ENCODE data around the gene CCDC158.

Gene CCDC158

DNA sequence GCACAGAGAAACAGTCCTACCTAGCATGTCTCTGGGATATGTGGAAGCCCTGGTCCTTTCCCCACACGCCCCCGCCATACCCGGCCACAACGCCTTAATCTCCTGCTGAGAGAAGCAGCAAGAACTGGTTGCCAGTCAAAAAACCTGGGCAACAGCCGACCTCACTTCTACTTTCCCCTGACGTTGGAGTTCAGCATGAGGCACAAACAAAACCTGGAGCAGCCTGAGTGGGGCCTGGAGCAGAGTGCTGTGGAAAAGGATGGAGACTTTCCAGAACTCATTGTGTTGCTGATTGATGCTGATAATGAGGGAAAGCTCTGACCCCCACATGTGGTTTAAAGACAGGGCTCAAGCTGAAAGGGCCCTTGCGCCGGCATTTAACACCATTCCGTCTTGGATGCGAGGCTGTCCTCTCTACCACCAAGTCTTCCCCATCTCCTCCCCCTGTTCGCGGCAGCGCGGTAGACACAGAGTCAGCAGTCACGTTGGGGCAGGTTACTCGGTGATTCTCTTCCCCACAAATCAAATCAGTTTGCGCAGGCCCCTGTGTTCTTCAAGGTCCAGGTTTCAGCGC is 666 bp downstream of the CCDC158 start:
- DNase-seq (ENCODE audit: extremely low spot score): no peak
- TF ChIP-seq, protein P1, sequence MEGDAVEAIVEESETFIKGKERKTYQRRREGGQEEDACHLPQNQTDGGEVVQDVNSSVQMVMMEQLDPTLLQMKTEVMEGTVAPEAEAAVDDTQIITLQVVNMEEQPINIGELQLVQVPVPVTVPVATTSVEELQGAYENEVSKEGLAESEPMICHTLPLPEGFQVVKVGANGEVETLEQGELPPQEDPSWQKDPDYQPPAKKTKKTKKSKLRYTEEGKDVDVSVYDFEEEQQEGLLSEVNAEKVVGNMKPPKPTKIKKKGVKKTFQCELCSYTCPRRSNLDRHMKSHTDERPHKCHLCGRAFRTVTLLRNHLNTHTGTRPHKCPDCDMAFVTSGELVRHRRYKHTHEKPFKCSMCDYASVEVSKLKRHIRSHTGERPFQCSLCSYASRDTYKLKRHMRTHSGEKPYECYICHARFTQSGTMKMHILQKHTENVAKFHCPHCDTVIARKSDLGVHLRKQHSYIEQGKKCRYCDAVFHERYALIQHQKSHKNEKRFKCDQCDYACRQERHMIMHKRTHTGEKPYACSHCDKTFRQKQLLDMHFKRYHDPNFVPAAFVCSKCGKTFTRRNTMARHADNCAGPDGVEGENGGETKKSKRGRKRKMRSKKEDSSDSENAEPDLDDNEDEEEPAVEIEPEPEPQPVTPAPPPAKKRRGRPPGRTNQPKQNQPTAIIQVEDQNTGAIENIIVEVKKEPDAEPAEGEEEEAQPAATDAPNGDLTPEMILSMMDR (IDR thresholded peaks at IDR 0.05; ENCODE audit: control extremely low read depth, extremely low read depth, low read depth, missing control alignments): no peak
- ChIA-PET CTCF (interaction anchor here (1.0 to 2.0 kb wide), 3 partner anchors 9 to 241 kb away, joined by 3 to 5 read pairs (median 5); no protein-coding TSS in a partner anchor), POLR2A (interaction anchor here (0.6 kb wide), 1 partner anchor 737 kb away, joined by 3 read pairs; no protein-coding TSS in a partner anchor)

DNA sequence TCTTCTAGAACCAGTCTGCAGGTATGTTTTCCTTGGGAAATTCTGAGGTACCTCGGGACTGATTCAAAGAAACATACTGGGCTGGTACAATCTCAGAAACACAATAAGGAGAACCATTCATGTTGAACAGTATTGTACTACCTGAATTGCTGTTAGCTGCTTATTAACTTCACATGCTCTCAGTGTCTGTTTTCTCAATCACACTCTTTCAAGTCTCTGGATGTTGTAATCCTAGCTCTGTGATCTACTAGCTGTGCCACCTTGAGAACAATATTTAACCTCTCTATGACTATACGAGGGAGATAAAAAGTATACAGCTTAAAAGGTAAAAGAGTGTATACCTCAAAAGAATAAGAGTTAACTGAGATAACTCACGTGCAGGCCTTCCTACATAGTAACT is 10.3 kb downstream of the CCDC158 start:
- ChIA-PET POLR2A (no interaction called here), CTCF (no interaction called here)
- DNase-seq (ENCODE audit: extremely low spot score): no peak
- TF ChIP-seq, protein P1 (IDR thresholded peaks at IDR 0.05; ENCODE audit: control extremely low read depth, extremely low read depth, low read depth, missing control alignments): no peak

DNA sequence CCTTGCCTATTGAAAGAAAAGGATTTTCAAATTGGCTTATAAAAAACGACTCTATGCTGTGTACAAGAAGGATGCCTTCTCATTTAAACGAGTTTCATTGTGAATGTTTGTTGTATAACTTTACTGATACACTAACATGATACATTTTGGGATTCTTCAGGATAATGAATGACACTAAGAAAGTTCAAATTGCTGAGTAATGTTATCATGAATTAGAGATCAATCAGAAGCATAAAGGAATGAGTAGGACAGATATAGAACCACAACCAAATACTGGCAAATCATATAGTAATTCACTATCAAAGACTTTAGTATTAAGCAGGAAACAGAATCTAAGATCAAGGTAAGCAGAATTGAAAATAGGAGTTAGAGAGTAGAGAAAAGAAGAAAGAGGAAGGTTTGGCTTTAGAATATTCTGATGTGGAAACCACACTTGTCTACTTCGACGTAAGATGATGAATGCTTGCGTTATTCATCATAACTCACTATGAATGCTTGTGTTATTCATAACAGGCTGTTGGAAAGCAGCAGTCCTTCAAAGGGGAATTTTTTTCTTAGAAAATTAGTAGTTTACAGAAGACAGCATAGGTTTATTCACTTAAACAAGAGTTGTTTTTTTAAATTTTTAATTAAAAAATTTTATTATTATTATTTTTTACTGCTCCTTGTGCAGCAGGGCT is 13.4 kb downstream of the CCDC158 start:
- TF ChIP-seq, protein P1 (IDR thresholded peaks at IDR 0.05; ENCODE audit: control extremely low read depth, extremely low read depth, low read depth, missing control alignments): no peak
- ChIA-PET CTCF (no interaction called here), POLR2A (no interaction called here)
- no peak for DNase-seq (ENCODE audit: extremely low spot score)

DNA sequence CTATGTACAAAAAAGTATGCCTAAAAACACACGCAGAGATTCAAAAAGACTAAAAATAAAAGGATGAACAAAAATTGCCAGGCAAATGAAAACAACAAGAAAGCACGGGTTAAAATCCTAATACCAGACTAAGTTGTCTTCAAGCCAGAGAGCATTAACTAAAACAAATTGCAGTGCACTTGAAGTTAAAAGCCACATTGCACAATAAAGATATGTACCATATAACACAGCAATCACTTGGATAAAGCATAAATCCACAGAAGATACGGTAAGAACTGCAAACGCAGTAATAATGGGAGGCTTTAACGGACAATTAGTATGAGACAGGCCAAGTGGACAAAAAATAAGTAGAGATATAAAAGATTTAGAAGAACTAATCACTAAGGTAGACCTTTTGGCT is 14.9 kb downstream of the CCDC158 start:
- POLR2A ChIA-PET: no interaction called here
- DNase-seq (ENCODE audit: extremely low spot score): no peak
- CTCF ChIA-PET: no interaction called here
- TF ChIP-seq, protein P1 (IDR thresholded peaks at IDR 0.05; ENCODE audit: control extremely low read depth, extremely low read depth, low read depth, missing control alignments): no peak

DNA sequence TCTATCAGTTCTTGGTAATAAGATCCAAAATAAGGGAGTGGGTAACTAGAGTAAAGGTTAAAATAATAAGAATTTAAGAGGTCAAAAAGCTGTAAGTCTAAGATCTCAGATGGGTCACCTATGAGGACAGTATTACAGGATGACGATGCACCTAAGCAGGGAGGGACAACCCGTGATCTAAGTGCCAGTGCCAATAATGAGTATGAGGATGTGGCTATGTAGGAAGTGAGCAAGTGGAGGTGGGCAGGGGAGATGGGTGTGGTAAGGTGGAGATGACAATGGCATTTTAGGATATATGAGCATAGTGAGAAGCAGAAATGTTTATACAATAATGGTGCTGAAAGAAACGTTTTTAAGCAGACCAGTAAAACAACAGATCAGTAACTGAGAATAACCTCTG is 19.3 kb downstream of the CCDC158 start:
- TF ChIP-seq, protein P1 (IDR thresholded peaks at IDR 0.05; ENCODE audit: control extremely low read depth, extremely low read depth, low read depth, missing control alignments): no peak
- no peak for DNase-seq (ENCODE audit: extremely low spot score)
- CTCF ChIA-PET: interaction anchor here (0.8 to 1.8 kb wide), 2 partner anchors 19 to 222 kb away, joined by 3 read pairs; no protein-coding TSS in a partner anchor
- POLR2A ChIA-PET: no interaction called here

DNA sequence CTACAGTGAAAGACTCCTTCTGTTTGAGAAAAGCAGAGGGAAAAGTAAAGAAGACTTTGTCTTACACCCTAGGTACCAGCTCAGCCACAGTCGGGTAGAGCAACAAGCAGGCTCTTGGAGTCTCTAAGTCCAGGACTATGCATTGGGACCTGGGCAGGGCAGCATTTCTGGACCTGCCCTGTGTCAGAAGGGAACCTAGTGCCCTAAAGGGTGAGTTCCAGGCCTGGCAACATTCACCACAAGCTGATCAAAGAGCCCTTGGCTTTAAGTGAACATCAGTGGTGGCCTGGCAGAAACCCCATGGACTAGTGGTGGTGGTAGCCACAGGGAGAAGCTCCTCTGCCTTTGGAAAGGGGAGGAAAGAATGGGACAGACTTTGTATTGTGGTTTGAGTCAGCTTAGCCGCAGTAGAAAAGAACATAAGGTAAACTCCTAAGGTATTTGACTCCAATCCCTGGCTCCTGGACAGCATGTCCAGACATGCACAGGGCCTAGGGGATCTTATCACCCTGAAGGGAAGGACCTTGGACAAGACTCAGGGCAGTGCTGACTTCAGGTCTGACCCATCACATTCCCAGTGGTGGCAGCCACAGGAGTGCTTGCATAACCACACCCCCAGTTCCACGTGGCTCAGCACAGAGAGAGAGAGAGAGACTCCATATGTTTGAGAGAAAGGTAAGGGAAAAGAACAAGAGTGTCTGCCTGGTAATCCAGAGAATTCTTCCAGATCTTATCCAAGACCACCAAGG is 32.6 kb downstream of the CCDC158 start:
- POLR2A ChIA-PET: no interaction called here
- no peak for DNase-seq (ENCODE audit: extremely low spot score)
- TF ChIP-seq, protein P1 (IDR thresholded peaks at IDR 0.05; ENCODE audit: control extremely low read depth, extremely low read depth, low read depth, missing control alignments): no peak
- CTCF ChIA-PET: interaction anchor here (1.6 to 3.0 kb wide), 2 partner anchors 10 to 209 kb away, joined by 8 to 19 read pairs; no protein-coding TSS in a partner anchor
